Heart left ventricle (tissue), 16 donors: Measurements from ENCODE around the gene GSAP. TPM values are rescaled to one million over a fixed set of nuclear protein-coding genes. Genes with fewer than 3 reads are reported as not detected.

Experiments used
- ATAC-seq, 4 donors: fragments of 200-7000 bp; cut with Tn5 transposase; one replicate each; pipeline ENCODE4 v1.9.1; 2020 to 2022; ENCODE audit warnings: moderate library complexity in 4 of 4, mild to moderate bottlenecking in 3 of 4, moderate number of reproducible peaks in 1 of 4
- DNase-seq, 5 donors: peaks; one replicate each; pipeline ENCODE4 v3.0.0-alpha.2; 2020
- H3K27ac ChIP-seq, 12 donors: fragments of 200-600 bp; sonication (generic) in 4 of 12; one replicate each; pipeline versions ENCODE4 v1.5.0 to v1.8.0; 2016 to 2022; ENCODE audit warnings: mild to moderate bottlenecking in 2 of 12
- H3K27me3 ChIP-seq, 9 donors: fragments of 200-600 bp; sonication (generic) in 2 of 9; one replicate each; pipeline versions ENCODE4 v1.5.1 to v1.8.0; 2016 to 2022; ENCODE audit warnings: mild to moderate bottlenecking in 3 of 9
- H3K36me3 ChIP-seq, 9 donors: fragments of 200-600 bp; sonication (generic) in 2 of 9; one replicate each; pipeline versions ENCODE4 v1.5.0 to v1.8.0; 2018 to 2022; ENCODE audit warnings: mild to moderate bottlenecking in 2 of 9
- H3K4me1 ChIP-seq, 12 donors: fragments of 200-600 bp; sonication (generic) in 4 of 12; one replicate each; pipeline versions ENCODE4 v1.5.0 to v1.8.0; 2016 to 2022; ENCODE audit warnings: mild to moderate bottlenecking in 3 of 12
- H3K4me3 ChIP-seq, 12 donors: fragments of 200-600 bp; sonication (generic) in 4 of 12; one replicate each; pipeline versions ENCODE4 v1.5.0 to v1.8.0; 2017 to 2022; ENCODE audit warnings: mild to moderate bottlenecking in 9 of 12, moderate library complexity in 4 of 12
- H3K9me3 ChIP-seq, 12 donors: fragments of 200-600 bp; sonication (generic) in 4 of 12; one replicate each; pipeline versions ENCODE4 v1.5.0 to v1.8.0; 2016 to 2022; ENCODE audit warnings: mild to moderate bottlenecking in 1 of 12
- CTCF ChIP-seq, 12 donors: fragments of 200-600 bp; sonication (generic) in 4 of 12; IDR thresholded peaks; one replicate each; pipeline versions ENCODE4 v1.5.0 to v1.8.0; 2018 to 2022; ENCODE audit warnings: antibody characterized with exemption in 12 of 12, mild to moderate bottlenecking in 5 of 12
- POLR2A ChIP-seq, 2 donors: fragments of 450-650 bp; IDR thresholded peaks; one replicate each; pipeline ENCODE4 v1.6.1; 2017; ENCODE audit warnings: antibody characterized with exemption in 2 of 2, mild to moderate bottlenecking in 2 of 2, moderate library complexity in 2 of 2
- WGBS, 4 donors: extraction: QIAGEN DNeasy Blood & Tissue Kit in 2 of 4; methylation state at CpG; one replicate each; pipeline versions ENCODE4 v1.1.5 to v1.1.7; 2013 to 2018; 5-methylcytosine and 5-hydroxymethylcytosine counted together
- intact Hi-C, 10 donors: fragments of 100-400 bp; cut with DNase I; formaldehyde crosslinking; loops; one replicate each; pipeline versions ENCODE4 v1.11.1 to v1.14.2; 2022
- polyA plus RNA-seq, 2 donors: library from polyadenylated mRNA; stranded (reverse); fragments of 200-250 nt; gene quantifications; one replicate each; pipeline ENCODE4 v1.2.3, GENCODE V29; 2013
- total RNA-seq, 9 donors: library from RNA; depleted of rRNA in 2 of 9; stranded (reverse); fragments of >200 nt in 2 of 9; fragmentation: NEBNext Ultra II Directional in 3 of 9; extraction: Animal tissue kit (Norgen Biotek cat#: 25700) in 3 of 9; gene quantifications; one replicate each; pipeline versions ENCODE4 v1.1.0 to v1.2.4, GENCODE V29; 2016 to 2023
- donor health status: ischemic (EF 13 %, LVEDD 7.1; RV severe dilation, severe dysfunction).
- donor health status: healthy with polysubstance abuse.
- donor health status: DM: no; HTN: yes; CAD: no.
- donor health status: DM: no; HTN: no; CAD: no.
- donor health status: ischemic (EF 25% LVEDD 6.9; RV normal size, moderate dysfunction).
- donor health status: ischemic (EF 25% LVEDD 5.7; RV mildly dilated, moderate dysfunction).
- donor health status: healthy.
- donor health status: DM: yes; HTN: yes; CAD: no.
- donor health status: ischemic (EF 35%, LVEDD 5.7; RV mildly dilated, moderate dysfunction).
- donor health status: nonischemic (EF 11% LVEDD 7.7; RV severe dilation, severe dysfunction).
- donor health status: DM: yes; HTN: yes; CAD: no.
- donor health status: PGD.
- donor health status: ischemic (EF 29% LVEDD 5.4; RV normal size, mild dysfunction).
- donor health status: nonischemic (EF 23%, LVEDD 6.1; RV moderate dilation, normal function).

The GSAP gene
- total and polyA plus RNA-seq, 11 donors = 1.7 to 24.9 (median 6.5) TPM

GRCh38 chr7:77399816-77400215, 16.3 kb downstream of the GSAP start:
- Histone ChIP-seq H3K27me3 (no peaks in the 10 kb centered on the region), H3K27ac (peak overlapping the region in 1 of 12 donors; percentile 52), H3K4me1 (peaks cover 0 to 25% (median 0%) of the 10 kb centered on the region in 12 donors), H3K9me3 (no peaks in the 10 kb centered on the region), H3K36me3 (peaks cover 0 to 17% (median 0%) of the 10 kb centered on the region in 9 donors), H3K4me3 (no peak overlapping the region)
- ATAC-seq = peak in 1 of 4 donors; percentile 45
- 87 to 94% (median 89%) methylated on average over 2 of the region's 2 CpGs for WGBS, 4 donors
- intact Hi-C loops = no loop called here
- TF ChIP-seq CTCF (IDR thresholded peaks at IDR 0.05) (no peak), POLR2A (IDR thresholded peaks at IDR 0.05) (no peak)
- DNase-seq = no peak

GRCh38 chr7:77396894-77397547, 19.1 kb downstream of the GSAP start:
- no peak for DNase-seq
- H3K4me3 ChIP-seq = no peak overlapping the region
- no peak for TF ChIP-seq CTCF (IDR thresholded peaks at IDR 0.05)
- no peak for TF ChIP-seq POLR2A (IDR thresholded peaks at IDR 0.05)
- no peak overlapping the region for H3K27ac ChIP-seq
- peaks cover 0 to 18% (median 0%) of the 10 kb centered on the region in 12 donors for H3K4me1 ChIP-seq
- ATAC-seq = no peak
- H3K27me3 ChIP-seq = no peaks in the 10 kb centered on the region
- 49 to 99% (median 95%) methylated on average over 2 of the region's 2 CpGs for WGBS, 4 donors
- H3K9me3 ChIP-seq = no peaks in the 10 kb centered on the region
- H3K36me3 ChIP-seq = peaks cover 0 to 36% (median 0%) of the 10 kb centered on the region in 9 donors
- intact Hi-C loops = no loop called here

- DNase-seq (no peak), ATAC-seq (no peak)
- H3K27ac ChIP-seq = no peak overlapping the region
- TF ChIP-seq POLR2A (IDR thresholded peaks at IDR 0.05) (no peak), CTCF (IDR thresholded peaks at IDR 0.05) (no peak)
- intact Hi-C loops = no loop called here
- peaks cover 0 to 6% (median 0%) of the 10 kb centered on the region in 12 donors for H3K4me1 ChIP-seq
- peaks cover 0 to 36% (median 0%) of the 10 kb centered on the region in 9 donors for H3K36me3 ChIP-seq
- 79 to 89% (median 86%) methylated on average over 1 of the region's 1 CpG for WGBS, 4 donors
- no peaks in the 10 kb centered on the region for H3K27me3 ChIP-seq
- H3K9me3 ChIP-seq = no peaks in the 10 kb centered on the region
- H3K4me3 ChIP-seq = no peak overlapping the region
Observed at GRCh38 chr7:77395626-77396025, 20.5 kb downstream of the GSAP start.

- 87 to 99% (median 96%) methylated on average over 6 of the region's 6 CpGs for WGBS, 4 donors
- intact Hi-C loops = no loop called here
- DNase-seq = no peak
Observed at GRCh38 chr7:77393954-77394353, 22.2 kb downstream of the GSAP start.

More at GRCh38 chr7:77393954-77394353, 22.2 kb downstream of the GSAP start:
- H3K4me1 ChIP-seq = no peaks in the 10 kb centered on the region
- peaks cover 0 to 36% (median 0%) of the 10 kb centered on the region in 9 donors for H3K36me3 ChIP-seq
- TF ChIP-seq CTCF (IDR thresholded peaks at IDR 0.05) (no peak), POLR2A (IDR thresholded peaks at IDR 0.05) (no peak)
- H3K4me3 ChIP-seq = no peak overlapping the region
- no peaks in the 10 kb centered on the region for H3K9me3 ChIP-seq
- no peaks in the 10 kb centered on the region for H3K27me3 ChIP-seq
- no peak overlapping the region for H3K27ac ChIP-seq
- ATAC-seq = no peak
